ENCODE measurements around the gene KYAT1.

DNA sequence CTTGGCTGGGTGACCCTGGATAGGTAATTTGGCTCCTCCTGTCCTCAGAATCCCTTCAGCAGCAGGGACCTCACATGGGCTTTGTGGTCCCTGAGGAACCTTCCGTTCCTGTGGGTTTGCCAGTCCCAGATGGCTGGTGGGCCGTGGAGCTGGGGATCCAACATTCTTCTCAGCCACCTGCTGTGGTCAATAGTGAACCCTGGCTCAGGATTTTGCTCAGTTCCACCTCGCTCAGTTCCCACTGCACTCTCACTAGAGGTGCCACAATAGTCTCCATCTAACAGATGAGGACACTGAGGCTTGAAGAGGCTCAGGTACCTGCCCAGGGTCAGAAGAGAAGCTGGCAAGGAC lies 35.1 kb downstream of the KYAT1 start:
- no peak for TF ChIP-seq POLR2A (IDR thresholded peaks at IDR 0.05)
- TF ChIP-seq, protein P1, sequence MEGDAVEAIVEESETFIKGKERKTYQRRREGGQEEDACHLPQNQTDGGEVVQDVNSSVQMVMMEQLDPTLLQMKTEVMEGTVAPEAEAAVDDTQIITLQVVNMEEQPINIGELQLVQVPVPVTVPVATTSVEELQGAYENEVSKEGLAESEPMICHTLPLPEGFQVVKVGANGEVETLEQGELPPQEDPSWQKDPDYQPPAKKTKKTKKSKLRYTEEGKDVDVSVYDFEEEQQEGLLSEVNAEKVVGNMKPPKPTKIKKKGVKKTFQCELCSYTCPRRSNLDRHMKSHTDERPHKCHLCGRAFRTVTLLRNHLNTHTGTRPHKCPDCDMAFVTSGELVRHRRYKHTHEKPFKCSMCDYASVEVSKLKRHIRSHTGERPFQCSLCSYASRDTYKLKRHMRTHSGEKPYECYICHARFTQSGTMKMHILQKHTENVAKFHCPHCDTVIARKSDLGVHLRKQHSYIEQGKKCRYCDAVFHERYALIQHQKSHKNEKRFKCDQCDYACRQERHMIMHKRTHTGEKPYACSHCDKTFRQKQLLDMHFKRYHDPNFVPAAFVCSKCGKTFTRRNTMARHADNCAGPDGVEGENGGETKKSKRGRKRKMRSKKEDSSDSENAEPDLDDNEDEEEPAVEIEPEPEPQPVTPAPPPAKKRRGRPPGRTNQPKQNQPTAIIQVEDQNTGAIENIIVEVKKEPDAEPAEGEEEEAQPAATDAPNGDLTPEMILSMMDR (IDR thresholded peaks at IDR 0.05 in 4 of 5, conservative IDR thresholded peaks at IDR 0.05 in 1 of 5), result no peak
